Gastrocnemius medialis (tissue), 4 donors: Measurements from ENCODE around the gene PIP4K2B. TPM values are rescaled to one million over a fixed set of nuclear protein-coding genes. Genes with fewer than 3 reads are reported as not detected.

Experiments used
- ATAC-seq, 2 donors: fragments of 150-250 bp; one replicate each; pipeline ENCODE4 v1.9.1; 2016
- DNase-seq, 2 donors: peaks; one replicate each; pipeline ENCODE4 v3.0.0-alpha.2; 2019
- H3K27ac ChIP-seq, 4 donors: fragments of 200-600 bp; sonication (generic); 1 replicate in 1 of 4; 2 replicates in 3 of 4; pipeline ENCODE4 v1.5.1; 2016 to 2018; ENCODE audit warnings: mild to moderate bottlenecking in 2 of 4, moderate library complexity in 1 of 4
- H3K27me3 ChIP-seq, 3 donors: fragments of 200-600 bp; sonication (generic) in 2 of 3; 1 replicate in 1 of 3; 2 replicates in 2 of 3; pipeline versions ENCODE4 v1.5.1 to v1.6.0; 2016 to 2019; ENCODE audit warnings: mild to moderate bottlenecking in 1 of 3, moderate library complexity in 1 of 3
- H3K36me3 ChIP-seq, 2 donors: fragments of 200-600 bp; sonication (generic) in 1 of 2; one replicate each; pipeline ENCODE4 v1.5.1; 2017 to 2018
- H3K4me1 ChIP-seq, 2 donors: fragments of 200-600 bp; sonication (generic) in 1 of 2; one replicate each; pipeline ENCODE4 v1.5.1; 2016 to 2017; ENCODE audit warnings: mild to moderate bottlenecking in 2 of 2
- H3K4me3 ChIP-seq, 4 donors: fragments of 200-600 bp; sonication (generic) in 3 of 4; 1 replicate in 1 of 4; 2 replicates in 3 of 4; pipeline ENCODE4 v1.5.1; 2016 to 2019; ENCODE audit warnings: mild to moderate bottlenecking in 2 of 4
- H3K9me3 ChIP-seq, 3 donors: fragments of 200-600 bp; sonication (generic) in 2 of 3; 1 replicate in 1 of 3; 2 replicates in 2 of 3; pipeline ENCODE4 v1.5.1; 2016 to 2019
- POLR2A ChIP-seq, 2 donors: fragments of 450-650 bp; IDR thresholded peaks; one replicate each; pipeline ENCODE4 v1.6.1; 2017; ENCODE audit warnings: antibody characterized with exemption in 2 of 2, mild to moderate bottlenecking in 2 of 2, moderate library complexity in 2 of 2
- in situ Hi-C, 4 donors: fragments of 200-750 bp; cut with MboI; loops; one replicate each; pipeline versions ENCODE4 v1.15.0 to v1.8.0; 2017; ENCODE audit warnings: low sequenced_read_pairs in 4 of 4
- intact Hi-C: fragments of 100-400 bp; cut with DNase I; formaldehyde crosslinking; loops from one replicate; pipeline ENCODE4 v1.15.1; 2023; ENCODE audit warnings: low total_unique reads
- total RNA-seq, 4 donors: library from RNA; depleted of rRNA; stranded (reverse); fragments of >200 nt; gene quantifications; one replicate each; pipeline versions ENCODE4 v1.1.0 to v1.2.3, GENCODE V29; 2016
- TF ChIP-seq, protein P1 (sequence below), 5 experiments: fragments of 450-650 bp in 3 of 5; fragments of 200-600 bp in 2 of 5; sonication (generic) in 2 of 5; IDR thresholded peaks in 4 of 5; conservative IDR thresholded peaks in 1 of 5; 1 replicate in 4 of 5; 2 replicates in 1 of 5; pipeline ENCODE4 v1.5.1; 2016 to 2019; ENCODE audit warnings: antibody characterized with exemption in 5 of 5, mild to moderate bottlenecking in 3 of 5, moderate library complexity in 3 of 5

The PIP4K2B gene
- total RNA-seq, 4 donors from 2014 or later: 57.2 to 97.0 (median 76.8) TPM

DNA sequence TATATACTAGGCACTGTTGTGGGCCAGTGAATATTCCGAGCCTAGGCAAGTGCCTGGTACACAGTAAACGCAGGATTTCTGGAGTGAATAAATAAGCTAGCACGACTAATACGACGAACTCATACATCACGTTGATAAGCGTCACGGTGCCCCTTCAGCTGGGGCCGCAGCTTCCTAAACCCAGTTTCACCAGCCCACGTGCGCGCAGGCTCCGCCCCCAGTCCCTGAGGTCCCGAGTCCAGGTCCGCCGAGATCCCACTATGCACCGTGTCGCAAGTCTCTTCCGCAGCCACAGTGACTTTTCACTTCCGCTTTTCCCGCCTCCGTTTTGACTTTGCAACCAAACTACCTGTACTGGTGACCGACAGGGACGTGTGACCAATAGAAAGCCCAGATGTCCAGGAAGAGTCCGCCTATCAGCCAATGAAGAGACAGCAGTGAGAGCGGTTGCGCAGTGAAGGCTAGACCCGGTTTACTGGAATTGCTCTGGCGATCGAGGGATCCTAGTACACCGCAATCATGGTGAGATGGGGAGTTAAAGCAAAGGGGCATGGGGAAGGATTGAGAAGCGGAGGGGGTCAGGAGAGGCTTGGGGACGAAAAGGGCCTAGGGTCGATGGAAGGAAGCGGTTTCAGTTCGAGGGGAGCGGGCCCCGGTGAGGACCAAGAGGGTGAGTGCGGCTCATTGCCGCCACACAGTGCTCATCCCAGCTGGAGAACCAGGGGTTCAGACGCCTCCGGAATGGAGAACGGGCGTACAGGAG lies 46.9 kb downstream of the PIP4K2B start, which contains the start of gene PSMB3:
TSS of gene PSMB3 (plus strand) at position 434 of the 763 bp plus-strand sequence. CDS start at position 520, 86 bp downstream.
- intact Hi-C loops: loop anchor here (1.0 to 5.0 kb wide), 6 partner anchors 22 to 118 kb away; partner anchors contain the start of genes CISD3, CWC25, LASP1 and PIP4K2B
- H3K4me3 ChIP-seq: peak within 1 kb of the TSS; percentile 75 to 97 (median 90)

DNA sequence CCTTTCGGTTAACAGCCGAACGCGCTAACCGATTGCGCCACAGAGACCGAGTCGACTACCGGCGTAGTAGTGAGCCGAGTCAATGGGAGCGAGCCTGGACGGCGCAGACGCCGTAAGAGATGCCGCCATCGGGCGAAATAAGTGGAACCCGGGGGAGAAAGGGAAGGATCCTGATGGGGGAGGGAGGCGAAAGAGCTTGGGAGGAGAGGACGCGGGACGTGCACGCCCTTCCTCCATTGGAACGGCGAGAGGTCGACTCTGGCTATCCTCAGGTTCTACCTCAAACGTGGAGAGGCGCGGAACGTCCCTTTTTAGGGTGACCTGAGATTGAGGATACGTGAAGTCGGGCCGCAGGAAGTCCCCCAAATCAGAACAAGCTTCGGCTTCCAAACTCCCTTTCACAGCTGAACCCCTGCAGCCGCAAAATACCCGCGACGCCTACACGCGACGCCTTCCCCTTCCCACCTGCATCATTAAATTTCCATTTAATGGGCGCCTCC lies 47.5 kb downstream of the PIP4K2B start:
- in situ Hi-C loops: loop anchor here in 1 of 4 donors (10.0 kb wide), 1 partner anchor 53 kb away; no protein-coding TSS in a partner anchor
- peaks cover 0 to 26% of the 10 kb centered on the region in 2 donors for H3K36me3 ChIP-seq
- intact Hi-C loops: loop anchor here (1.0 to 5.0 kb wide), 6 partner anchors 22 to 119 kb away; partner anchors contain the start of genes CISD3, CWC25, LASP1 and PIP4K2B
- peaks cover 28 to 34% (median 31%) of the 10 kb centered on the region in 3 donors for H3K27me3 ChIP-seq
- ATAC-seq: peak; percentile 12 to 24
- peak overlapping the region; percentile 77 to 96 (median 94) for H3K27ac ChIP-seq
- H3K4me1 ChIP-seq: peaks cover 27 to 41% of the 10 kb centered on the region in 2 donors
- peak in 1 of 2 donors; percentile 65 for DNase-seq
- peak overlapping the region; percentile 68 to 97 (median 84) for H3K4me3 ChIP-seq
- TF ChIP-seq POLR2A (IDR thresholded peaks at IDR 0.05): no peak
- TF ChIP-seq, protein P1, sequence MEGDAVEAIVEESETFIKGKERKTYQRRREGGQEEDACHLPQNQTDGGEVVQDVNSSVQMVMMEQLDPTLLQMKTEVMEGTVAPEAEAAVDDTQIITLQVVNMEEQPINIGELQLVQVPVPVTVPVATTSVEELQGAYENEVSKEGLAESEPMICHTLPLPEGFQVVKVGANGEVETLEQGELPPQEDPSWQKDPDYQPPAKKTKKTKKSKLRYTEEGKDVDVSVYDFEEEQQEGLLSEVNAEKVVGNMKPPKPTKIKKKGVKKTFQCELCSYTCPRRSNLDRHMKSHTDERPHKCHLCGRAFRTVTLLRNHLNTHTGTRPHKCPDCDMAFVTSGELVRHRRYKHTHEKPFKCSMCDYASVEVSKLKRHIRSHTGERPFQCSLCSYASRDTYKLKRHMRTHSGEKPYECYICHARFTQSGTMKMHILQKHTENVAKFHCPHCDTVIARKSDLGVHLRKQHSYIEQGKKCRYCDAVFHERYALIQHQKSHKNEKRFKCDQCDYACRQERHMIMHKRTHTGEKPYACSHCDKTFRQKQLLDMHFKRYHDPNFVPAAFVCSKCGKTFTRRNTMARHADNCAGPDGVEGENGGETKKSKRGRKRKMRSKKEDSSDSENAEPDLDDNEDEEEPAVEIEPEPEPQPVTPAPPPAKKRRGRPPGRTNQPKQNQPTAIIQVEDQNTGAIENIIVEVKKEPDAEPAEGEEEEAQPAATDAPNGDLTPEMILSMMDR (IDR thresholded peaks at IDR 0.05 in 4 of 5, conservative IDR thresholded peaks at IDR 0.05 in 1 of 5): no peak
- H3K9me3 ChIP-seq: no peaks in the 10 kb centered on the region

More for the DNA sequence above, 46.9 kb downstream of the PIP4K2B start, which contains the start of gene PSMB3:
- peaks cover 0 to 31% of the 10 kb centered on the region in 2 donors for H3K36me3 ChIP-seq
- DNase-seq (peak; percentile 98 to 99), ATAC-seq (peak; percentile 97 to 98)
- H3K27ac ChIP-seq: peak within 1 kb of the TSS; percentile 92 to 96 (median 94)
- H3K9me3 ChIP-seq: no peaks in the 10 kb centered on the region
- in situ Hi-C loops: loop anchor here in 1 of 4 donors (10.0 kb wide), 1 partner anchor 52 kb away; no protein-coding TSS in a partner anchor
- peaks cover 27 to 41% of the 10 kb centered on the region in 2 donors for H3K4me1 ChIP-seq
- TF ChIP-seq, protein P1 (IDR thresholded peaks at IDR 0.05 in 4 of 5, conservative IDR thresholded peaks at IDR 0.05 in 1 of 5): no peak
- peak; percentile 53 to 85 for TF ChIP-seq POLR2A (IDR thresholded peaks at IDR 0.05)
- peaks cover 22 to 31% (median 29%) of the 10 kb centered on the region in 3 donors for H3K27me3 ChIP-seq

DNA sequence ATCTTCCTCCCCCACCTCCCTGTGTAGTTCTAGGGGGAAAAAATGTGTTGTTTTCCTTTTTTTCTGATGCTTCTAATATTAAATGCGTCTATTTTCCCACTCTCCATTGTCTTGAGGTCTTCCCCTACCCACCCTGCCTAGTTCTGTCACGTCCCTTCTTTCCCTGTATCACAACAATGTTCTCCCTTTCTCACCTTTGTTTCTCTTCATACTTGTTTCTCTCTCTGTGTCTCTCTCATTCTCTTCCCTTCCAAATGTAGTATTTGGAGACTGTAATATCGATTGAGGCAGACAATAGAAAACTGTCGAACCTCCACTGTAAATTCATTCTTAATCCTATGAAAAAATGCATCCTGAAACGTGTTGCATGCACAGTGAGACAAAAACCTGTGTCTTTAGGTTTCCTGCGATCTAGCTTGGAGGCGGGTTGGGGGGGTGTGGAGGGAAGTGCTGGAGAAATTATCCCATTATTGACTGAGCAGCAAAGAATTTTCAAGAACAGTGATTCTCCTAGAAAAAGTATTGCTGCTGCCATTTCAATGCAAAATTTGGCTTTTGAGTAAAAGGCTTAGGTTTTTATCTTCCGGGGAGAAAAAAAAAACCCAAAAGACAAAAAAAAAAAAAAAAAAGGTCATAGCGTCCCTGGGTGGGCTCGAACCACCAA lies 48.1 kb downstream of the PIP4K2B start:
- Histone ChIP-seq H3K9me3 (no peaks in the 10 kb centered on the region), H3K4me1 (peaks cover 31 to 41% of the 10 kb centered on the region in 2 donors), H3K36me3 (peaks cover 0 to 20% of the 10 kb centered on the region in 2 donors), H3K4me3 (peak overlapping the region; percentile 68 to 97 (median 84)), H3K27ac (peak overlapping the region in 3 of 4 donors; percentile 81 to 96 (median 92)), H3K27me3 (peaks cover 32 to 36% (median 34%) of the 10 kb centered on the region in 3 donors)
- no peak for DNase-seq
- intact Hi-C loops (loop anchor here (5.0 kb wide), 1 partner anchor 74 kb away; no protein-coding TSS in a partner anchor), in situ Hi-C loops (loop anchor here in 1 of 4 donors (10.0 kb wide), 1 partner anchor 54 kb away; no protein-coding TSS in a partner anchor)
- no peak for ATAC-seq
- no peak for TF ChIP-seq POLR2A (IDR thresholded peaks at IDR 0.05)
- TF ChIP-seq, protein P1 (IDR thresholded peaks at IDR 0.05 in 4 of 5, conservative IDR thresholded peaks at IDR 0.05 in 1 of 5): no peak
